Activated CD8-positive, alpha-beta memory T cell treated with anti-CD3 and anti-CD28 coated beads for 4 hours (primary cell): Measurements from ENCODE around the gene PIGC.

Source experiments
- DNase-seq, 2 donors: peaks; one replicate each; pipeline ENCODE4 v3.0.0-alpha.2; 2020; ENCODE audit warnings: low read depth in 2 of 2

Gene PIGC

DNA sequence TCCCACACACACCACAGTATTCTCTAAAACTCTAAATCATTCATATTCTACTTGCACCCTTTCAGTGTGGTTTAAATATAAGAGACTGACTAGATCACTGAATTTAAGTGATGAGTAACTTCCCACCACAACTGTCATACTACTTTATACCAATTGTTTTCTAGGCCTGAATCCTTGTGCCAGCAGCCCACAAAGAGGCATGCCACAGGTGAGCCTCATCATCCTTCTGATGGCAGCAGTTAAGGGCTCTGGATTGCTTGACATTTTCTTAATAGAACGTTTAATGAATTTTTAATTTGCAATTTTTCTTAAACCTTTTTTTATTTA, 13.8 kb downstream of the PIGC start:
- no peak for DNase-seq

- no peak for DNase-seq
Observed at GRCh38 chr1:172429331-172430127, 14.3 kb downstream of the PIGC start.

DNA sequence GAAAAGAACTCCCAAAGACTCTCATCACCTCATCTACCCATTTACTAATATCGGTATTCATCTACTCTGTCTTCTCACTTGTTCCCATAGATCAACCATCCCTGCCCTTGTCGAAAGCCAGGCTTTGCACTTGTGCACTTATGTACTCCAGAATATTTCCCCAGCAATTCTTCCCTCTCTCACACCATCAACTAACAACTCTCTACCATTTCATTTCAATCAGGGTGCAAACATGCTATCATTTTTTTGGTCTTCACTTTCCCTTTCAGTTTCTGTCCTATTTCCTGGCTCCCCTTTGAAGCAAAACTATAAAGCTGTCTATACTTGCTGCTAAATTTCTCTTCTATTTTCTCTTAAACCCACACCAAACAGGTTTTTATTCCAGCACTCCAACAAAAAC, 16.7 kb downstream of the PIGC start:
- DNase-seq = no peak

GRCh38 chr1:172425339-172425738, 18.5 kb downstream of the PIGC start:
- no peak for DNase-seq

DNA sequence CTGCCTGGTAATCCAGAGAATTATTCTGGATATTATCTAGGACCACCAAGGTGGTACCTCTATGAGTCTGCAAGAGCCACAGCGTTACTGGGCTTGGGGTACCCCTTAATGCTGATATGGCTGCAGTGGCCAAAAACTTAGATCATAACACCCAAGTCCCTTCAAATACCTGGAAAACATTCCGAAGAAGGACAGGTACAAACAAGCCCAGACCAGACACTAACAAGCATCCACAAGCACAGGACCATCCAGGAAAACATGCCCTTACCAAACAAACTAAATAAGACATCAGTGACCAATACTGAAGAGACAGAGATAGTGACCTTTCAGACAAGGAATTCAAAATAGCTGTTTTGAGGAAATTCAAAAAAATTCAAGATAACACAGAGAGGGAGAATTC, 20.5 kb downstream of the PIGC start:
- no peak for DNase-seq

DNA sequence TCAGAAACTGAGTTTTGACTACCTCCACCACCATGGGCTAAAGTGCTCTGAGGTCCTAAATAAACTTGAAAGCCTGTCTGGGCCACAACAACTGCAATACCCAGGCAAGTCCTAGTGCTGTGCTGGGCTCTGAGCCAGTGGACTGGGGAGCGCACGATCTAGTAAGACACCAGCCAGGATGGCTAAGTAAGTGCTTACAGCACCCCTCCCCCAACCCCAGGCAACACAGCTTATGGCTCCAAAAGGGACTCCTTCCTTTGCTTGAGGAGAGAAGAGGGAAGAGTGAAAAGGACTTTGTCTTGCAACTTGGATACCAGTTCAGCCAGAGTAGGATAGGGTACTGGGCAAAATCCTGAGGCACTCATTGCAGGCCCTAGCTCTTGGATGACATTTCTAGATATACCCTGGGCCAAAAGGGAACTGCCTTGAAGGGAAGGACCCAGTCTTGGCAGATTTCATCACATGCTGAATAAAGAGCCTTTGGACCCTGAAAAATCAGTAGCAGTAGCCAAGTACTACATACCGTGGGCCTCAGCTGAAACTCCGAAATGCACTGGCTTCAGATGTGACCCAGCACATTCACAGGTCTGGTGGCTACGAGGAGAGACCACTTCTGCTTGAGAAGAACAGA, 21.8 kb downstream of the PIGC start:
- no peak for DNase-seq

DNA sequence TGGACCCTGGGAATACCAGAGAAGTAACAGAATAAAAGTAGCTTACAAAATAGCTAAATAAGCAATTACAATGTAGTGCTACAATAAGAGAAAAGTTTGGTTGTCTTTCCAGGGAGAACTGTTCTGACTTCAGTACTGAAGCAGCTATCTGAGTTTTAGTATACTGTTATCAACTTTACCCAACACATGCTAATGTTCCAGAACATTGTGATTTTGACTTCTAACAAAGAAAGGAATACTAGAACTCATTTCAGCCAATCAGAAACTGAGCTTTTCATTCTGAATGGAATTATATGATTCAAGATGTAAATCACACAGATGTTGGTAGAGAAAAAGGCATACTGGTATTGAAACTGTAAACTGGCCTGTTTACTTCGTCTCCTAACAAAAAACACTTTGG, 23.5 kb downstream of the PIGC start, which contains the start of gene C1orf105:
Gene C1orf105, plus strand, starts transcription at position 301 of the 400 bp plus-strand sequence. CDS start 201 bp downstream, outside the sequence.
- DNase-seq = no peak

DNA sequence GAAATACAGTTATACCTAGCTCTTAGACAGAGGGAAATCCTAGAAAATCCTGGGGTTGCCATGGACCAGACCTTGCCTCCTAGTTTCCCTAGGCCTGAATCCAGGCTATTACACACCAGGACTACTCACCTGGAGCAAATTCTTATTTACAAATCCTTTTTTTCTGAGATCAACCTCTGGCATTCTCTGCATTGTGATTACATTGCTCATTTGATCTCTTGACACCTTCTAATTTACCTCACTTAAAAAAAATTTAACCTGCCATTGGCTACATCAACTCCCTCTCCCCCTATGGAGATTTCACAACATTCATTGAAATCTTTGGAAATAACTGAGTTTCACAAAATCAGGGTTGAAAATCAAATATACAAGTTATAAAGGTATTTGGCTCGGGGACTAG, 26.3 kb downstream of the PIGC start:
- DNase-seq = no peak

- DNase-seq = no peak
Observed at GRCh38 chr1:172416496-172417035, 27.3 kb downstream of the PIGC start.

- DNase-seq = no peak
Observed at GRCh38 chr1:172414331-172414730, 29.5 kb downstream of the PIGC start.

- DNase-seq = no peak
Observed at GRCh38 chr1:172411791-172412338, 32.0 kb downstream of the PIGC start.

DNA sequence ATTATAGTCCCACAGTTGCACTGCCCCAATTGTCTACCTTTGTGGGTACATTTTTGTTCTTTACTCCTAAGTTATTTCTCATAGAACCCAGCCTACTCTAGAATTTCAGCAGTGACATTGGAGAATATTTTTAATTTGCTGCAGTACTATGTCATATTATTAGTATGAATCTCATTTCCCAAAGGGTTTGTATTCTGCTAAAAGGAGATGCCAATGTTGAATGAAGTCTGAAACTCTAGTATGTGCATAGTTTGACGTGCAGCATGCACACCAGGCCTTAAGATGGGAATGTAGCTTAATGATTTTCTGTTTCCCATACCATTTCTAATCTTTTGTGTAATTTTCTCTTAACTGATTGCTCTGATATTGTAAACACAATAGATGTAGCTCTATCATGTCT, 33.8 kb downstream of the PIGC start:
- DNase-seq = no peak

DNA sequence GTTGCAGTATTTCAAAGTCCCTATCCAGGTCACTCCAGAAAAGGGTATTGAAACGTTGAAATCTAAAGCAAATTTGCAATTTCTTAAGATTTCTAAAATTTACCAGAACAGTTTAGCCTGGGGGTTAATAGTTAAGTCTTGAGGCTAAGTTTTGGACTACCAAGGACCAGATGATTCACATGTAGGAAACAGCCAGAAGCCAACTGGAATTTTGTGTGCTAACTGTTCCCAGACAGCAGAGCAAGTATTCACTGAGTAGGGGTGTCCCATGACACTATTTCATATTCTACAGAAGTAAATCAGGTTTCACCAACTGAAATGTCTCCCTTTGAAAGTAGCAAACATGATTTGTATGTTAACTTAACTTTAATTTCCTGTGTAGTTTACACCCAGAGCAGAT, 34.9 kb downstream of the PIGC start:
- no peak for DNase-seq

- DNase-seq = no peak
Observed at GRCh38 chr1:172406968-172407367, 36.9 kb downstream of the PIGC start.

- DNase-seq = no peak
Observed at GRCh38 chr1:172405912-172406311, 38.0 kb downstream of the PIGC start.

- DNase-seq = no peak
Observed at GRCh38 chr1:172404121-172404520, 39.7 kb downstream of the PIGC start.

GRCh38 chr1:172402878-172403569, 40.8 kb downstream of the PIGC start:
- DNase-seq = no peak

DNA sequence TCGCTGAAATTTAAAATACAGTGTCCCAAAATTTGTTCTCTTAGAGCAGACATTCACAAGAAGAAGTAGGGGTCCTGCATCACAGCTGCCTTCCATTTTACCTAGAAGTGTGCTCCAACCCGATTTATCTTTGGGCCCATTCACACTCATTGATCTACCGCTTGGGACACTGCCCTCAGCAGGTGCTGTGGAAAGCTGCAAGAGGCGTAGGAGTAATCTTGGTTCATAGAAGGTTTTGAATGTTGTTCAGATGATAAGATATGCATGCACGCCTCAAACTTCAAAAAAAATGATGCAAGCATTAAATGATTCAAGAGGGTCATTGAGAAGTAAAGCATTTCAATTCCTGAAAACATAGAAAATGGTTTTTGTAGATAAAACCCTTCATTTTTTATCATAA, 42.0 kb downstream of the PIGC start:
- DNase-seq = no peak

DNA sequence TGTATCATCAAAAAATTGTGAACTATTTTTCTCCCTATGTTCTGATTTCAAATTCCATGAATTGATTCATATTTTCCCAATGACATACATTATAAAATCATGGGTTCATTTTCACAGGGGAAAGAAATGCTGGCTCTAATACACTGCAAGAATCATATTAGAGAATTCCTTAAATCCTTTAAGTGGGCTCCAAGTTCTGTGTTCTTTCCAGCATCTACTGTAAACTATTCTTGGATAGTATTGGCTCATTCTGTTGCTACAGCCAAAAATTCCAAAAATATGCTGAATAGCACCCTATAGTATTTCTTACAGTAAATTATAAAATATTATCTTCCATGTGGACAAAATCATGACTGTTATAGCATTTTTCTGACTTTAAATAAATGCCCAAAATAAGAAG, 42.4 kb downstream of the PIGC start:
- DNase-seq = no peak

GRCh38 chr1:172400722-172401105, 43.2 kb downstream of the PIGC start:
- no peak for DNase-seq

GRCh38 chr1:172399756-172400721, 43.8 kb downstream of the PIGC start:
- DNase-seq = no peak
